NB4 (cell line): ENCODE data around the gene ANKRD33B.

Experiments used
- DNase-seq: peaks from one replicate; pipeline ENCODE4 v3.0.0; 2010; ENCODE audit warnings: low read depth
- H3K4me3 ChIP-seq: one replicate; pipeline ENCODE4 v1.5.1; 2011; ENCODE audit warnings: mild to moderate bottlenecking, low read depth, low read length, moderate library complexity
- CTCF ChIP-seq: IDR thresholded peaks from one replicate; pipeline ENCODE4 v1.5.1; 2012; ENCODE audit warnings: low read depth, low read length
- MAX ChIP-seq: IDR thresholded peaks from 2 replicates; pipeline ENCODE4 v1.6.1; 2011; ENCODE audit warnings: low read depth, low read length
- MYC ChIP-seq: IDR thresholded peaks from 2 replicates; pipeline ENCODE4 v1.6.1; 2011; ENCODE audit warnings: low read depth, low read length
- POLR2A ChIP-seq: IDR thresholded peaks from 2 replicates; pipeline ENCODE4 v1.6.1; 2011; ENCODE audit warnings: mild to moderate bottlenecking; ENCODE audit not compliant: insufficient read length; ENCODE audit errors: extremely low read depth

ANKRD33B gene

GRCh38 chr5:10672146-10673016 is 108.5 kb downstream of the ANKRD33B start:
- no peak for DNase-seq
- TF ChIP-seq CTCF (no peak), MYC (no peak), MAX (no peak)

GRCh38 chr5:10673017-10673389 is 109.1 kb downstream of the ANKRD33B start:
- TF ChIP-seq POLR2A (no peak), CTCF (no peak), MAX (no peak), MYC (no peak)
- no peak for DNase-seq
- no peak overlapping the region for H3K4me3 ChIP-seq

More at GRCh38 chr5:10672146-10673016, 108.5 kb downstream of the ANKRD33B start:
- no peak overlapping the region for H3K4me3 ChIP-seq

- TF ChIP-seq MYC (no peak), MAX (no peak), CTCF (no peak), POLR2A (no peak)
- DNase-seq: no peak
Observed at GRCh38 chr5:10673407-10673806, 109.5 kb downstream of the ANKRD33B start.

GRCh38 chr5:10674096-10674495 is 110.2 kb downstream of the ANKRD33B start:
- no peak for DNase-seq
- TF ChIP-seq MAX: no peak
- no peak for TF ChIP-seq POLR2A
- TF ChIP-seq CTCF: no peak
- no peak overlapping the region for H3K4me3 ChIP-seq

More at GRCh38 chr5:10673407-10673806, 109.5 kb downstream of the ANKRD33B start:
- no peak overlapping the region for H3K4me3 ChIP-seq

GRCh38 chr5:10674582-10674981 is 110.7 kb downstream of the ANKRD33B start:
- TF ChIP-seq MYC (no peak), CTCF (no peak), POLR2A (no peak)
- DNase-seq: no peak
- H3K4me3 ChIP-seq: no peak overlapping the region
